ENCODE data around the gene VSTM4.

Gene VSTM4

GRCh38 chr10:49116509-49117375, 1.4 kb upstream of the VSTM4 start:
- peak; percentile 38 for DNase-seq

GRCh38 chr10:49115796-49116508, 630 bp upstream of the VSTM4 start:
- DNase-seq = peak; percentile 41

GRCh38 chr10:49114718-49115014, 656 bp downstream of the VSTM4 start:
- DNase-seq = no peak

- DNase-seq = peak; percentile 17
Measured at GRCh38 chr10:49113741-49114141, 1.6 kb downstream of the VSTM4 start.

GRCh38 chr10:49112851-49113250, 2.5 kb downstream of the VSTM4 start:
- peak; percentile 11 for DNase-seq

- no peak for DNase-seq
Measured at GRCh38 chr10:49112098-49112497, 3.2 kb downstream of the VSTM4 start.

GRCh38 chr10:49111320-49111698, 4.0 kb downstream of the VSTM4 start:
- no peak for DNase-seq

- no peak for DNase-seq
Measured at GRCh38 chr10:49110684-49111319, 4.5 kb downstream of the VSTM4 start.

GRCh38 chr10:49109669-49110340, 5.5 kb downstream of the VSTM4 start:
- no peak for DNase-seq

GRCh38 chr10:49108656-49109055, 6.7 kb downstream of the VSTM4 start:
- no peak for DNase-seq

- DNase-seq = no peak
Measured at GRCh38 chr10:49107887-49108267, 7.4 kb downstream of the VSTM4 start.

GRCh38 chr10:49107111-49107886, 8.0 kb downstream of the VSTM4 start:
- DNase-seq = no peak

- no peak for DNase-seq
Measured at GRCh38 chr10:49106451-49106850, 8.9 kb downstream of the VSTM4 start.

- DNase-seq = no peak
Measured at GRCh38 chr10:49105076-49105475, 10.2 kb downstream of the VSTM4 start.

- DNase-seq = no peak
Measured at GRCh38 chr10:49104323-49104722, 11.0 kb downstream of the VSTM4 start.

- DNase-seq = no peak
Measured at GRCh38 chr10:49103761-49104160, 11.6 kb downstream of the VSTM4 start.

- no peak for DNase-seq
Measured at GRCh38 chr10:49099046-49099445, 16.3 kb downstream of the VSTM4 start.

GRCh38 chr10:49096890-49097445, 18.4 kb downstream of the VSTM4 start:
- DNase-seq = no peak

- DNase-seq = no peak
Measured at GRCh38 chr10:49094646-49095045, 20.7 kb downstream of the VSTM4 start.

GRCh38 chr10:49093922-49094321, 21.4 kb downstream of the VSTM4 start:
- no peak for DNase-seq

- no peak for DNase-seq
Measured at GRCh38 chr10:49092477-49092876, 22.8 kb downstream of the VSTM4 start.
